ENCODE measurements around the gene CEP89. TPM values are rescaled to one million over a fixed set of nuclear protein-coding genes. Genes with fewer than 3 reads are reported as not detected.
A peak's percentile ranks its signal among the peaks of the same experiment; 100 is the strongest.
"Not testable (repeated sequence)": the region's sequence is repeated elsewhere in the genome, so short reads cannot be mapped to it uniquely, and the experiment has no call there.

Gene CEP89
- polyA plus RNA-seq, 1 donor = 14.4 TPM

- Histone ChIP-seq H3K4me3 (ENCODE audit: low read length) (no peak overlapping the region), H3K27ac (ENCODE audit: low read length) (no peak overlapping the region), H3K9me3 (ENCODE audit: control insufficient read depth, low read depth, low read length) (no peaks in the 10 kb centered on the region), H3K36me3 (ENCODE audit: control insufficient read depth, insufficient read depth, low read length) (peaks cover 36% of the 10 kb centered on the region), H3K27me3 (ENCODE audit: control insufficient read depth, insufficient read depth, low read length) (no peaks in the 10 kb centered on the region), H3K4me1 (ENCODE audit: control insufficient read depth, insufficient read depth, low read length) (no peaks in the 10 kb centered on the region)
- DNase-seq = no peak
- no CpG with 5 or more reads among the region's 14 CpGs for WGBS (ENCODE audit: insufficient coverage, low lambda C conversion rate)
Measured at GRCh38 chr19:32997716-32998355, 26.1 kb upstream of the CEP89 start.

GRCh38 chr19:32997061-32997464, 25.3 kb upstream of the CEP89 start:
- peaks cover 33% of the 10 kb centered on the region for H3K36me3 ChIP-seq (ENCODE audit: control insufficient read depth, insufficient read depth, low read length)
- WGBS (ENCODE audit: insufficient coverage, low lambda C conversion rate) = no CpG with 5 or more reads among the region's 7 CpGs

GRCh38 chr19:32995966-32996365, 24.2 kb upstream of the CEP89 start:
- H3K9me3 ChIP-seq (ENCODE audit: control insufficient read depth, low read depth, low read length); DNase-seq; H3K4me3 ChIP-seq (ENCODE audit: low read length); H3K27me3 ChIP-seq (ENCODE audit: control insufficient read depth, insufficient read depth, low read length); H3K27ac ChIP-seq (ENCODE audit: low read length); H3K4me1 ChIP-seq (ENCODE audit: control insufficient read depth, insufficient read depth, low read length): not testable (repeated sequence)
- H3K36me3 ChIP-seq (ENCODE audit: control insufficient read depth, insufficient read depth, low read length) = peaks cover 34% of the 10 kb centered on the region
- WGBS (ENCODE audit: insufficient coverage, low lambda C conversion rate) = no CpG with 5 or more reads among the region's 17 CpGs

More at GRCh38 chr19:32997061-32997464, 25.3 kb upstream of the CEP89 start:
- not testable (repeated sequence) for H3K27me3 ChIP-seq (ENCODE audit: control insufficient read depth, insufficient read depth, low read length); H3K27ac ChIP-seq (ENCODE audit: low read length); H3K4me3 ChIP-seq (ENCODE audit: low read length); H3K9me3 ChIP-seq (ENCODE audit: control insufficient read depth, low read depth, low read length); DNase-seq; H3K4me1 ChIP-seq (ENCODE audit: control insufficient read depth, insufficient read depth, low read length)

GRCh38 chr19:32988724-32989123, 17.0 kb upstream of the CEP89 start:
- Histone ChIP-seq H3K27me3 (ENCODE audit: control insufficient read depth, insufficient read depth, low read length) (no peaks in the 10 kb centered on the region), H3K4me3 (ENCODE audit: low read length) (no peak overlapping the region), H3K4me1 (ENCODE audit: control insufficient read depth, insufficient read depth, low read length) (no peaks in the 10 kb centered on the region), H3K27ac (ENCODE audit: low read length) (no peak overlapping the region), H3K9me3 (ENCODE audit: control insufficient read depth, low read depth, low read length) (no peaks in the 10 kb centered on the region), H3K36me3 (ENCODE audit: control insufficient read depth, insufficient read depth, low read length) (peaks cover 29% of the 10 kb centered on the region)
- DNase-seq = no peak
- no CpG with 5 or more reads among the region's 5 CpGs for WGBS (ENCODE audit: insufficient coverage, low lambda C conversion rate)

- WGBS (ENCODE audit: insufficient coverage, low lambda C conversion rate) = no CpG with 5 or more reads among the region's 5 CpGs
- H3K36me3 ChIP-seq (ENCODE audit: control insufficient read depth, insufficient read depth, low read length) = peaks cover 26% of the 10 kb centered on the region
Measured at GRCh38 chr19:32988254-32988653, 16.5 kb upstream of the CEP89 start.

GRCh38 chr19:32982488-32982887, 10.7 kb upstream of the CEP89 start:
- peaks cover 16% of the 10 kb centered on the region for H3K36me3 ChIP-seq (ENCODE audit: control insufficient read depth, insufficient read depth, low read length)
- H3K4me3 ChIP-seq (ENCODE audit: low read length); H3K9me3 ChIP-seq (ENCODE audit: control insufficient read depth, low read depth, low read length); H3K27ac ChIP-seq (ENCODE audit: low read length); DNase-seq; H3K4me1 ChIP-seq (ENCODE audit: control insufficient read depth, insufficient read depth, low read length); H3K27me3 ChIP-seq (ENCODE audit: control insufficient read depth, insufficient read depth, low read length): not testable (repeated sequence)
- WGBS (ENCODE audit: insufficient coverage, low lambda C conversion rate) = no CpG with 5 or more reads among the region's 6 CpGs

More at GRCh38 chr19:32988254-32988653, 16.5 kb upstream of the CEP89 start:
- H3K9me3 ChIP-seq (ENCODE audit: control insufficient read depth, low read depth, low read length); H3K27me3 ChIP-seq (ENCODE audit: control insufficient read depth, insufficient read depth, low read length); DNase-seq; H3K4me3 ChIP-seq (ENCODE audit: low read length); H3K27ac ChIP-seq (ENCODE audit: low read length); H3K4me1 ChIP-seq (ENCODE audit: control insufficient read depth, insufficient read depth, low read length): not testable (repeated sequence)

GRCh38 chr19:32979807-32980206, 8.0 kb upstream of the CEP89 start:
- WGBS (ENCODE audit: insufficient coverage, low lambda C conversion rate) = no CpG with 5 or more reads among the region's 7 CpGs
- H3K4me1 ChIP-seq (ENCODE audit: control insufficient read depth, insufficient read depth, low read length); H3K27me3 ChIP-seq (ENCODE audit: control insufficient read depth, insufficient read depth, low read length); H3K4me3 ChIP-seq (ENCODE audit: low read length); H3K9me3 ChIP-seq (ENCODE audit: control insufficient read depth, low read depth, low read length); DNase-seq; H3K27ac ChIP-seq (ENCODE audit: low read length): not testable (repeated sequence)
- peaks cover 16% of the 10 kb centered on the region for H3K36me3 ChIP-seq (ENCODE audit: control insufficient read depth, insufficient read depth, low read length)

GRCh38 chr19:32977813-32978212, 6.1 kb upstream of the CEP89 start:
- not testable (repeated sequence) for H3K4me3 ChIP-seq (ENCODE audit: low read length); H3K9me3 ChIP-seq (ENCODE audit: control insufficient read depth, low read depth, low read length); H3K27me3 ChIP-seq (ENCODE audit: control insufficient read depth, insufficient read depth, low read length); DNase-seq; H3K27ac ChIP-seq (ENCODE audit: low read length); H3K4me1 ChIP-seq (ENCODE audit: control insufficient read depth, insufficient read depth, low read length)
- H3K36me3 ChIP-seq (ENCODE audit: control insufficient read depth, insufficient read depth, low read length) = peaks cover 12% of the 10 kb centered on the region
- WGBS (ENCODE audit: insufficient coverage, low lambda C conversion rate) = 100% methylated on average over 1 of the region's 4 CpGs

GRCh38 chr19:32977280-32977679, 5.5 kb upstream of the CEP89 start:
- Histone ChIP-seq H3K9me3 (ENCODE audit: control insufficient read depth, low read depth, low read length) (no peaks in the 10 kb centered on the region), H3K36me3 (ENCODE audit: control insufficient read depth, insufficient read depth, low read length) (peaks cover 12% of the 10 kb centered on the region), H3K27me3 (ENCODE audit: control insufficient read depth, insufficient read depth, low read length) (no peaks in the 10 kb centered on the region), H3K4me3 (ENCODE audit: low read length) (no peak overlapping the region), H3K27ac (ENCODE audit: low read length) (no peak overlapping the region), H3K4me1 (ENCODE audit: control insufficient read depth, insufficient read depth, low read length) (no peaks in the 10 kb centered on the region)
- peak in 1 of 2 donors; percentile 14 for DNase-seq
- WGBS (ENCODE audit: insufficient coverage, low lambda C conversion rate) = no CpG with 5 or more reads among the region's 7 CpGs

- Histone ChIP-seq H3K9me3 (ENCODE audit: control insufficient read depth, low read depth, low read length) (no peaks in the 10 kb centered on the region), H3K36me3 (ENCODE audit: control insufficient read depth, insufficient read depth, low read length) (peaks cover 12% of the 10 kb centered on the region), H3K4me1 (ENCODE audit: control insufficient read depth, insufficient read depth, low read length) (no peaks in the 10 kb centered on the region), H3K27me3 (ENCODE audit: control insufficient read depth, insufficient read depth, low read length) (no peaks in the 10 kb centered on the region), H3K27ac (ENCODE audit: low read length) (no peak overlapping the region), H3K4me3 (ENCODE audit: low read length) (no peak overlapping the region)
- 33% methylated on average over 1 of the region's 14 CpGs for WGBS (ENCODE audit: insufficient coverage, low lambda C conversion rate)
- DNase-seq = peak; percentile 38 to 52
Measured at GRCh38 chr19:32976223-32976805, 4.6 kb upstream of the CEP89 start.

All from large intestine (tissue), 3 donors.